Testis (tissue), 3 donors: ENCODE measurements around the gene EFNB3. TPM values are rescaled to one million over a fixed set of nuclear protein-coding genes. Genes with fewer than 3 reads are reported as not detected.

Source experiments
- DNase-seq: peaks from one replicate; pipeline ENCODE4 v3.0.0-alpha.2; 2019
- H3K27ac ChIP-seq, 2 donors: fragments of 200-600 bp; sonication (generic); one replicate each; pipeline ENCODE4 v1.5.1; 2019
- H3K27me3 ChIP-seq: fragments of 200-600 bp; sonication (generic); one replicate; pipeline ENCODE4 v1.5.1; 2019
- H3K36me3 ChIP-seq: fragments of 200-600 bp; sonication (generic); one replicate; pipeline ENCODE4 v1.5.1; 2017; ENCODE audit warnings: low read depth; ENCODE audit errors: missing control alignments
- H3K4me1 ChIP-seq: fragments of 200-600 bp; sonication (generic); one replicate; pipeline ENCODE4 v1.5.1; 2019
- H3K4me3 ChIP-seq, 2 donors: fragments of 200-600 bp; sonication (generic); one replicate each; pipeline ENCODE4 v1.5.1; 2017 to 2019
- H3K9me3 ChIP-seq: fragments of 200-600 bp; sonication (generic); one replicate; pipeline ENCODE4 v1.5.1; 2017
- POLR2A ChIP-seq: fragments of 450-650 bp; IDR thresholded peaks from one replicate; pipeline ENCODE4 v1.6.1; 2017; ENCODE audit warnings: antibody characterized with exemption, mild to moderate bottlenecking, moderate library complexity
- WGBS, 2 donors: methylation state at CpG; one replicate each; pipeline ENCODE4 v1.1.5; 2018; 5-methylcytosine and 5-hydroxymethylcytosine counted together
- intact Hi-C: fragments of 100-400 bp; cut with DNase I; formaldehyde crosslinking; loops from one replicate; pipeline ENCODE4 v1.15.1; 2023; ENCODE audit warnings: low total_unique reads
- polyA plus RNA-seq: library from polyadenylated mRNA; stranded (reverse); fragments of 350-450 nt; fragmentation: Illumina TruSeq; extraction: RNeasy Lipid Tissue Mini Kit (QIAGEN cat#74804); gene quantifications from one replicate; pipeline ENCODE4 v1.2.3, GENCODE V29; 2014; ENCODE audit warnings: low read depth, low replicate concordance; ENCODE audit not compliant: insufficient read depth
- total RNA-seq, 2 donors: library from RNA; depleted of rRNA; stranded (reverse); fragments of >200 nt; gene quantifications; one replicate each; pipeline ENCODE4 v1.2.3, GENCODE V29; 2016
- TF ChIP-seq, protein P1 (sequence below), 3 experiments: fragments of 450-650 bp in 2 of 3; fragments of 200-600 bp in 1 of 3; sonication (generic) in 1 of 3; IDR thresholded peaks; one replicate each; pipeline ENCODE4 v1.5.1; 2016 to 2019; ENCODE audit warnings: antibody characterized with exemption in 3 of 3, mild to moderate bottlenecking in 2 of 3, moderate library complexity in 1 of 3

EFNB3 gene
- total and polyA plus RNA-seq, 3 donors from 2014 or later, result 0.93 to 3.5 (median 2.0) TPM

DNA sequence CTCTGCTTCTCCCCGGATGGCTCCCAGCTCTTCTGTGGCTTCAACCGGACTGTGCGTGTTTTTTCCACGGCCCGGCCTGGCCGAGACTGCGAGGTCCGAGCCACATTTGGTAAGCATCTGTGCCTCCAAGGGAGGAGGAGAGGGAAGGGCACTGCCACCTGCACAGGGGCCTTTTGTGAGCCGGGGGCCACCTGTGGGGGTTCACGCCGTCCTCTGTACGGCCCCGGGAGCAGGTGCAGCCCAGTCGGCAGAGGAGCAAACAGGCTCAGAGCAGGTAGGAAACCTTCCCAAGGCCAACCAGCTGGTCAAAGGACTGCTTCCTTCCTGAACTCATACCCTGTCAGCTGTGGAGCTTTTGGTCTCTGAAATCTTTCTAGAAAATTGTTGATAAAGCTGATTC, 3.3 kb upstream of the EFNB3 start:
- Histone ChIP-seq H3K4me3 (no peak overlapping the region), H3K27ac (no peak overlapping the region), H3K27me3 (no peaks in the 10 kb centered on the region), H3K36me3 (no peaks in the 10 kb centered on the region), H3K9me3 (no peaks in the 10 kb centered on the region), H3K4me1 (peaks cover 17% of the 10 kb centered on the region)
- WGBS, 2 donors, result 97% methylated on average over 14 of the region's 14 CpGs
- DNase-seq, result no peak
- intact Hi-C loops, result no loop called here
- TF ChIP-seq, protein P1, sequence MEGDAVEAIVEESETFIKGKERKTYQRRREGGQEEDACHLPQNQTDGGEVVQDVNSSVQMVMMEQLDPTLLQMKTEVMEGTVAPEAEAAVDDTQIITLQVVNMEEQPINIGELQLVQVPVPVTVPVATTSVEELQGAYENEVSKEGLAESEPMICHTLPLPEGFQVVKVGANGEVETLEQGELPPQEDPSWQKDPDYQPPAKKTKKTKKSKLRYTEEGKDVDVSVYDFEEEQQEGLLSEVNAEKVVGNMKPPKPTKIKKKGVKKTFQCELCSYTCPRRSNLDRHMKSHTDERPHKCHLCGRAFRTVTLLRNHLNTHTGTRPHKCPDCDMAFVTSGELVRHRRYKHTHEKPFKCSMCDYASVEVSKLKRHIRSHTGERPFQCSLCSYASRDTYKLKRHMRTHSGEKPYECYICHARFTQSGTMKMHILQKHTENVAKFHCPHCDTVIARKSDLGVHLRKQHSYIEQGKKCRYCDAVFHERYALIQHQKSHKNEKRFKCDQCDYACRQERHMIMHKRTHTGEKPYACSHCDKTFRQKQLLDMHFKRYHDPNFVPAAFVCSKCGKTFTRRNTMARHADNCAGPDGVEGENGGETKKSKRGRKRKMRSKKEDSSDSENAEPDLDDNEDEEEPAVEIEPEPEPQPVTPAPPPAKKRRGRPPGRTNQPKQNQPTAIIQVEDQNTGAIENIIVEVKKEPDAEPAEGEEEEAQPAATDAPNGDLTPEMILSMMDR (IDR thresholded peaks at IDR 0.05), result no peak
- no peak for TF ChIP-seq POLR2A

DNA sequence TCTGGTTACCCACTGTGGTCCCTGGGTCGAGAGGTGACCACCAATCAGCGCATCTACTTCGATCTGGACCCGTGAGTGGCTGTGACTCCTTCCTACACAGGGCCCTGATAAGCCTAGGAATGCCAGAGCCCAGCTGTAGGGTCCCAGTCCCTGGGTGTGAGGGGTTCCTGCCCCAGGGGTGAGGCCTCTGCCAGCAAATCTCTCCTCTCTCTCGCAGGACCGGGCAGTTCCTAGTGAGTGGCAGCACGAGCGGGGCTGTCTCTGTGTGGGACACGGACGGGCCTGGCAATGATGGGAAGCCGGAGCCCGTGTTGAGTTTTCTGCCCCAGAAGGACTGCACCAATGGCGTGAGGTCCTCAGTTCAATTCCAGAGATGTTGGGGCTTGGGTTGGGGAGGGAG, 2.2 kb upstream of the EFNB3 start:
- Histone ChIP-seq H3K9me3 (no peaks in the 10 kb centered on the region), H3K36me3 (no peaks in the 10 kb centered on the region), H3K27ac (no peak overlapping the region), H3K27me3 (no peaks in the 10 kb centered on the region), H3K4me3 (no peak overlapping the region), H3K4me1 (peaks cover 17% of the 10 kb centered on the region)
- TF ChIP-seq, protein P1 (IDR thresholded peaks at IDR 0.05), result no peak
- no peak for TF ChIP-seq POLR2A
- 97% methylated on average over 13 of the region's 13 CpGs; no CpG with 5 or more reads in 1 of the 2 donors for WGBS, 2 donors
- intact Hi-C loops, result no loop called here
- DNase-seq, result no peak

DNA sequence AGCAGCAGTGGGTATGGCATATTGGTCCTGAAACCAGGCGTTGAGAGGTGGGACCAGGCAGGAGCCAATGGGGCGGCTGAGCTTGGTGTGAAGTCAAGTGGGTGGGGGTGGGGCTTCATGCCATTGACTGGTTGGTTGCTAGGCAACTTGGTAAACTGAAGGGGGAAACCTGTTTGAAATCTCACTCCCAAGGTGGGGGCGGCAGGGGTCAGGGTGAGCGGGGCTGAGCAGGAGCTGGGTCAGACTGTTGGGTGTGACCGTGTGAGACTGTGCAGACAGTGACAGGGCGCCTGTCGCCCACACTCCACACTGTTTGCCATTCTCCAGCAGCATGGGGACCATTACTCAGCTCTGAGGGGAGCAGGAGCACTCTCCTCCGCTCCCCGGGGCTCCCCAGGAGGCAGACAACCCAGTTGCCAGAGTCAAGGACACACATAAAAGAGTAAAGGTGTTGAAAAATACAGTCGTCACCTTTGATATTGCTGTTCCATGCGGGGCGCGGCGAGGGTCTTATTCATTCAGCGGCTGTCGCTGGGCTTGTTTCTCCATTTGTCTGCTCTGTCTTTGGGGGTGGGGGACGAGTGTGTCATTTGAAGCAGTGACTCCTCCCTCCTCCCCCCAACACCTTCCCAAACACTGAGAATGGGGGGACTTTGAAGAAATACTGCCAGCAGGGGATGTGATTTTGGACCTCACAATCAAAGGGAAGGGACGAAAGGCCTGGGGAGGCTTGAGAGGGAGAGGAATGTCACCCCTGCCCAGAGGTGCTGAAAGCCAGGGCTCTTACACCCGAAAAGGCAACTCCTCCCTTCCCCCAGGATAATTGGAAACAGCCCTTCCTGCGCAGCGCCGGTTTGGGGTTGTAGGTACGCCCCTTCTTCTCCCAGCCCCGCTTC, 1.2 kb upstream of the EFNB3 start:
- intact Hi-C loops, result no loop called here
- Histone ChIP-seq H3K36me3 (no peaks in the 10 kb centered on the region), H3K9me3 (no peaks in the 10 kb centered on the region), H3K4me1 (peaks cover 17% of the 10 kb centered on the region), H3K4me3 (no peak overlapping the region), H3K27me3 (no peaks in the 10 kb centered on the region), H3K27ac (no peak overlapping the region)
- 41 to 42% methylated on average over 24 of the region's 24 CpGs for WGBS, 2 donors
- DNase-seq, result no peak
- no peak for TF ChIP-seq POLR2A
- TF ChIP-seq, protein P1 (IDR thresholded peaks at IDR 0.05), result no peak

DNA sequence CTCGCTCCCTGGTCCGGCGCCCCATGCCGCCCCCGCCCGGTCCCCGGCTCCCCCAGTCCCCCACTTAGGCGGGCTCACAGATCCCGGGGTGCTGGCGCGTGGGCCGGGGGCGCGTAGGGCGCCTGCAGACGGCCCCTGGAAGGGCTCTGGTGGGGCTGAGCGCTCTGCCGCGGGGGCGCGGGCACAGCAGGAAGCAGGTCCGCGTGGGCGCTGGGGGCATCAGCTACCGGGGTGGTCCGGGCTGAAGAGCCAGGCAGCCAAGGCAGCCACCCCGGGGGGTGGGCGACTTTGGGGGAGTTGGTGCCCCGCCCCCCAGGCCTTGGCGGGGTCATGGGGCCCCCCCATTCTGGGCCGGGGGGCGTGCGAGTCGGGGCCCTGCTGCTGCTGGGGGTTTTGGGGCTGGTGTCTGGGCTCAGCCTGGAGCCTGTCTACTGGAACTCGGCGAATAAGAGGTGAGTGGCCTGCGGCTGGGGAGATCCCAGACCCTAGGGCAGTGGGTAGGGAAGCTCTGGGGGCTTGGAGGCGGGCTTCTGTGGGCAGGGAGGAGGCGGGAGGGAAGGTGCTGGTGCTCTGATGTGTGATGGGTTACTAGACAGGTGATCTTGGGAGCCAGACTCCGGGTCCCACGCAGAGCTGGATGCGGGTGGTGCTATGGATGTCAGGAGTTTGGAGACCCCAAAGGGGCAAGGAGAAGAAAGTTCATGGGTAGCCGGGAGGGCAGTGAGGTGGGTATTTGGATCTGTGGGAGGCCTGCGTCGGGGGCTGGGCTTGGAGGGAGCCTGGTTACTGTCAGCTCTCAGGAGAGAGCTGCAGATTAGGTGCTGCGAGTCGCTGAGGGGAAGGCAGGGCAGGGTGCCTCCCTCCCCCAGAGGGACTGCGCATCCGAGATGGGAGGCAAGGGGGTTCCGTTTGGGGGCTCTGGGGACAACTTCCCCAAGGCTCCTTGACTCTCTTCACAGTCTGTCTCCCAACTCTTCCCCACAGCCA, 560 bp downstream of the EFNB3 start:
- H3K36me3 ChIP-seq, result no peaks in the 10 kb centered on the region
- intact Hi-C loops, result no loop called here
- no peak for TF ChIP-seq POLR2A
- TF ChIP-seq, protein P1 (IDR thresholded peaks at IDR 0.05), result no peak

More for the DNA sequence above, 560 bp downstream of the EFNB3 start:
- H3K27me3 ChIP-seq, result no peaks in the 10 kb centered on the region
- no peak overlapping the region for H3K27ac ChIP-seq
- peak overlapping the region; percentile 29 to 52 for H3K4me3 ChIP-seq
- no peak for DNase-seq
- peaks cover 14% of the 10 kb centered on the region for H3K4me1 ChIP-seq
- WGBS, 2 donors, result 6 to 10% methylated on average over 19 to 25 of the region's 50 CpGs
- H3K9me3 ChIP-seq, result no peaks in the 10 kb centered on the region
